CD4-positive, alpha-beta T cell treated with Interleukin-6 for 4 hours (primary cell): ENCODE results near the gene EHMT2.
"Not testable (repeated sequence)": the region's sequence is repeated elsewhere in the genome, so short reads cannot be mapped to it uniquely, and the experiment has no call there.

ENCODE experiments used
- DNase-seq: peaks from one replicate; pipeline ENCODE4 v3.0.0-alpha.2; 2020; ENCODE audit warnings: mixed read lengths

The EHMT2 gene

DNA sequence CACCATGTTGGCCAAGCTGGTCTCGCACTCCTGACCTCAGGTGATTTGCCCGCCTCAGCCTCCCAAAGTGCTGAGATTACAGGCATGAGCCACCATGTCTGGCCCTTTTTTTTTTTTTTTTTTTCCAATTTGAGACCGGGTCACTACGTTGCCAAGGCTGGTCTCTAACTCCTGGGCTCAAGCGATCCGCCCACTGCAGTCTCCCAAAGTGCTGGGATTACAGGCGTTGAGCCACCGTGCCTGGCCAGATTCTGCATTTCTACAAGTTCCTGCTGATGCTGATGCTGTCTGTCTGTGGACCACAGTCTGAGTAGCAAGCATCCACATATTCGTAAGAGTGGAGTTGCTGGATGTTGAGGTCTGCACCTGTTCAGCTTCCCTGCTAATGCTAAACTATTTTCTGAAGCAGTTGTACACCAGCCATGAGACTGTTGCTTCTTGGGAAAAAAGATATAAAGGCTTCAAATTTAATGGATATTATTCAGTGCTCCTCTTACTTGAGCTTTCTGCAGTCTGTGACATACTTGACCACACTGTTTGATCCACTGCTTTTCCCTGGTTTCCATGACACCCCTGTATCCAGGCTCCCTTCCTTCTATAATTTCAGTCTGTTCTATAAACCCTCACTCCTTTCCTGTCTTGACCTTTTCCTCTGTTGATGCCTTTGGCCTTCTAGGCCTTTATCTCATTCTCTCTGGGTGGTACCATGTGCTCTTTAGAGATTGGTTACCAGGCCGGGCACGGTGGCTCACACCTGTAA lies 14.5 kb upstream of the EHMT2 start:
- no peak for DNase-seq

DNA sequence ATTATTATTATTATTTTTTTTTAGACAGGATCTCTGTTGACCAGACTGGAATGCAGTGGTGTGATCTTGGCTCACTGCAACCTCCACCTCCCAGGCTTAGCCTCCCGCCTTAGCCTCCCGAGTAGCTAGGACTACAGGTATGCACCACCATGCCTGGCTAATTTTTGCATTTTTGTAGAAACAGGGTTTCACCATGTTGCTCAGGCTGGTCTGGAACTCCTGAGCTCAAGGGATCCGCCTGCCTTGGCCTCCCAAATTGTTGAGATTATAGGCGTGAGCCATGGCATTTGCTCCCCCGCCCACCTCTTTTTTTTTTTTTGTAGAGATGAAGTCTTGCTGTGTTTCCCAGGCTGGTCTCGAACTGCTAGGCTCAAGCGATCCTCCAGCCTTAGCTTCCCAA lies 11.8 kb upstream of the EHMT2 start:
- DNase-seq: not testable (repeated sequence)

DNA sequence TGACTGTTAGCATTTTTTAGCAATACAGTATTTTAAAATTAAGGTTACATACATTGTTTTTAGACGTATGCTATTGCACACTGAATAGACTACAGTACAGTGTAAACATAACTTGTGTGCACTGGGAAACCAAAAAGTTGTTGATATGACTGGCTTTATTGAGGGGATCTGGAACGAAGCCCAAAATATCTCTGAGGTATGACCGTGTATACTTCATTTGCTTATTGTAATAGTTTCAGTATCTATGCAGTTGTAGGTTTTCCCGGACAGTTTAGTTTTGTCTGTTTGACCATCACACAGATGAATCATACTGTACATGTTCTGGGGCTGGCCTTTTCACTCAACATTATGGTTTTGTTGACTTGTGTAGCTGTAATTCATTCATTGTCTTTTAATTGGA lies 11.3 kb upstream of the EHMT2 start:
- DNase-seq: no peak

DNA sequence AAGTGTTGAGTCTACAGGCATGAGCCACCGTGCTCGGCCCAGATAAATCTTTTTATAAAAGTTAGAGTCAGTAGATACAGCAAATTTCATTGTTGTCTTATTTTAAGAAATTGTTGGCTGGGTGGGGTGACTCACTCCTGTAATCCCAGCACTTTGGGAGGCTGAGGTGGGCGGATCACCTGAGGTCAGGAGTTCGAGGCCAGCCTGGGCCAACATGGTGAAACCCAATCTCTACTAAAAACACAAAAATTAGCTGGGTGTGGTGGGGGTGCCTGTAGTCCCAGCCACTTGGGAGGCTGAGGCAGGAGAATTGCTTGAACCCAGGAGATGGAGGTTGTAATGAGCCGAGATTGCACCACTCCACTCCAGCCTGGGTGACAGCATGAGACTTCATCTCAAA lies 10.8 kb upstream of the EHMT2 start:
- not testable (repeated sequence) for DNase-seq

DNA sequence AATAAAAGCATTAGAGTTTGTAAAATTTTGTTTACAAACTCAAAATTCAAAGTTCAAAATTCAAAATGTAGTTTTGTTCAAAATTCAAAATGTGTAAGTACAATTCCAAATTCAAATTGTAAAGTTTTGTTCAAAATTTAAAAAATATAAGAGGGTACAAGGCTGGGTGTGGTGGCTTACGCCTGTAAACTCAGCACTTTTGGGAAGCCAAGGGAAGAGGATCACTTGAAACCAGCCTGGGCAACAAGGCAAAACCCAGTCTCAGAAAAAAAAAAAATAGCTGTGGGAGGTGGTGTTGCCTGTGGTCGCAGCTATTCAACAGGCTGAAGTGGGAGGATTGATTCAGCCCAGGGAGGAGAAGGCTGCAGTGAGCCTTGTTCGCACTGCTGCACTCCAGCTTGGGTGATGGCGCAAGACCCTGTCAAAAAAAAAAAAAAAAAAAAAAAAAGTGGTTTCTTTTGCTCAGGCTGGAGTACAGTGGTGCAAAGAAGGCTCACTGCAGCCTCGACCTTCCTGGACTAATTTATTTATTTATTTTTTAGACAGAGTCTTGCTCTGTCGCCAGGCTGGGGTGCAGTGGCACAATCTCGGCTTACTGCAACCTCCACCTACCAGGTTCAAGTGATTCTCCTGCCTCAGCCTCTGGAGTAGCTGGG lies 9.8 kb upstream of the EHMT2 start:
- DNase-seq: no peak

DNA sequence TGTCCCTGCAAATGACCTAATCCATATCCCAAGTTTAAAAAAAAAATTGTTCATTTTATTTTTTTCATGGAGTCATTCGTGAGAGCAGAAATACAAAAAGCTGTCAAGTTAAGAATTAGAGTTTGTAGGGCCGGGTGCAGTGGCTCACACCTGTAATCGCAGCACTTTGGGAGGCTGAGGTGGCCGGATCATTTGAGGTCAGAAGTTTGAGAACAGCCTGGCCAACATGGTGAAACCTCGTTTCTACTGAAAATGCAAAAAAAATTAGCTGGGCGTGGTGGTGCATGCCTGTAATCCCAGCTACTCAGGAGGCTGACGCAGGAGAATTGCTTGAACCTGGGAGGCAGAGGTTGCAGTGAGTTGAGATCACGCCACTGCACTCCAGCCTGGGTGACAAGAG lies 9.2 kb upstream of the EHMT2 start:
- DNase-seq: not testable (repeated sequence)

DNA sequence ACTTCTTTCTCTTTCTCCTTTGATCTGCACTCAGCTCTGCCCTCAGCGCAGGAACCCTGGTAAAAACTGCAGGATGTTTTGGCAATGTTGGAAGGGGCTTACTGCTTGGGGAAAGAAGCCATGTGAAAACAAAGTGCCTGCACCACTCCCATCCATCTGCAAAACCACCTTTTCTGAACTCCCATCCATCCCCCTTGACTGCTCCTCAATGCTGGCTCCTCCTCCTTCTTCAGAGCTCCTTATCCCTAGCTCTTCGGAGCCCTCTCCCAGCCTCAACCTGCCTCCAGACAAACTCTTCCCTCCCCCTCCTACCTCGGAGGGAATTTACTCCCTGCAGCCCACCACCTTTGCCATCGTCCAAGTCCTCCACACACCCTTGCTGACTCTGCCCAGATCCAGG lies 8.6 kb upstream of the EHMT2 start:
- no peak for DNase-seq

DNA sequence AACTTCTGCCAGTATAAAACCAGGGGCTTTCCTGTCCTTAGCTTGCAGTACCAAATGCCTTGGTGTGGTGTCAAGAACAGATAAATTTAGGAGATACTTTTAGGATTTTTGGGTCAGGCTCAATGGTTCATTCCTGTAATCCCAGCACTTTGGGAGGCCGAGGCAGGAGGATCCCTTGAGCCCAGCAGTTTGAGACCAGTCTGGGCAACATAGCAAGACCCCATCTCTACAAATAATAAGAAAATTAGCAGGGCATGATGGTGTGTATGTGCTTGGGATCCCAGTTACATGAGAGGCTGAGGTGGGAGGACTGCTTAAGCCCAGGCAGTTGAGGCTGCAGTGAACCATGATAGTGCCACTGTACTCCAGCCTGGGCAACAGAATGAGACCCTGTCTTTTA lies 7.5 kb upstream of the EHMT2 start:
- no peak for DNase-seq

DNA sequence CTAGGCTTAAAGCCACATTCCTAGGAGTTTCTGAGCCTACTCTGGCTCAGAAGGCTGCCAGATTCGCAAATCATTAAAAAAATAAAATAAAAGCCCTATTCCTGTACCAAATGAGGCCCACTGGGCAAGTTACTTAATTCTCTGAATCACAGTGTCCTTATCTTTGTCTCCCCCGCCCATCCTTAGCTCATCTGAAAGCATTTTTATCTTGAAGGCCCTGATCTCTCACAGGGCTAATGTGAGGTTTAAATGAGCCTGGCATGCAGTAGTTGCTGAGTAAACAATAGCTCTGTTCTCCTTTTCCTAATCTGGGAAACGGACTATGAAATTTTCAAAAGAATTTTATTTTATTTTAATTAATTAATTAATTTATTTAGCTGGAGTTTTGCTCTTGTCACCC lies 6.5 kb upstream of the EHMT2 start:
- no peak for DNase-seq

DNA sequence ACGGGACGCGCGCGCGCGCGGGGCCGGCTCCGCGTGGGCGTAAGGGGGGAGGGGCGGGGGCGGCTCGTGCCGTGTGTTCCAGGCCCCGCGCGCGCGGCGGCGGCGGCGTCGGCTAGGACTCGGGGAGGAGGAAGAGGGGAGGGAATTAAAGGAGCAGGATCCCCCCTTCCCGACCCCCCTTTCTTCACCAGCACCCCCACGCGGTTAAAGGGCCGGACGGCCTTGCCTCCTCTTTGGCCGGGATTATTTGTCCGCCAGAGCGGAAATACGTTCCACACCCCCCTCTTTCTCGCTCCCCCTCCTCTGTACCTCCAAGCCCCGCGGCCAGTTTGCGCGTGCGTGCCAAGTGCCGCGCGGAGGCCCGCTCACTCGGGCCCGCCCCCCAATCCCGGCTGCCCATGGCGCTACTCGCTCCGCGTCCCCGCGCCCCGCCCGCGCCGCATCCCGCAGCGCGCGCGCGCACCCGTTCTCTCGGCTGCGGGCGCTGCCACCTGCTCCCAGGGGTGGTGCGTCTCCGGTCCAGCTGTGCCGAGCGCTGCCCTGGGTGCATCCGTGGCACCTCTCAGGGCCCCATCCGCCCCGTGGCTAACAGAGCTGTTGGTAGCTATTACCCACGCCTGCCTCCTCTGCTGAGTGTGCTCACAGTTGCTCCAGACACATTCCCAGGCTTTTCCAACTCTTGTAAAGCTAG lies 4.6 kb upstream of the EHMT2 start, which contains the start of gene ZBTB12:
Gene ZBTB12, minus strand, starts transcription at position 134 of the 691 bp plus-strand sequence. CDS start 781 bp downstream, outside the sequence.
- DNase-seq: peak; percentile 91

DNA sequence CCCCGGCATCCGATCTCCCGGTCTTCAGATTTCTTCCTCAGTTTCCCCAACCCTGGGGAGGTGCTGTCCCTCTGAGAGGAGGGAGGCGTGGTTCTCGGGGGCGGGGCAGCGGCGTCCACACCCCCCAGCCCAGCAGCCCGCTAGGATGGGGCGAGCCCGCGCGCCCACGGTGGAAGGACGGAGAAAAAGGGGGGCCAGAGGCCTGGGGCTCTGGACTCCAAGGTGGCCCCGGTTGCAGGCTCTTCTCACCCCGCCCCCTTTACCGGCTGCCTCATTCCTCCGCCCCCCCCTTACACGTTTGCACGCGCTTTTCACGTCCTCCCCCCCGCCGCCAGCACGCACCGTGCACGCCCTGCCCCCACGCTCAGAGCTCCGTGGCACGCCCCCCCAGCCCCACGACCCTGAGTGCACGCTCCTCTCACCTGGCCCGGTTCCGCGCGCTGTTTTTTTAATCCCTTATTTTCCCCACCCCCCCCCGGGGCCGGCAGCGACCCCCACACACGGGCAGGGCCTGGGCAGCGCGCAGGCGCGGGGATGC lies 4.0 kb upstream of the EHMT2 start:
- DNase-seq: peak; percentile 83

DNA sequence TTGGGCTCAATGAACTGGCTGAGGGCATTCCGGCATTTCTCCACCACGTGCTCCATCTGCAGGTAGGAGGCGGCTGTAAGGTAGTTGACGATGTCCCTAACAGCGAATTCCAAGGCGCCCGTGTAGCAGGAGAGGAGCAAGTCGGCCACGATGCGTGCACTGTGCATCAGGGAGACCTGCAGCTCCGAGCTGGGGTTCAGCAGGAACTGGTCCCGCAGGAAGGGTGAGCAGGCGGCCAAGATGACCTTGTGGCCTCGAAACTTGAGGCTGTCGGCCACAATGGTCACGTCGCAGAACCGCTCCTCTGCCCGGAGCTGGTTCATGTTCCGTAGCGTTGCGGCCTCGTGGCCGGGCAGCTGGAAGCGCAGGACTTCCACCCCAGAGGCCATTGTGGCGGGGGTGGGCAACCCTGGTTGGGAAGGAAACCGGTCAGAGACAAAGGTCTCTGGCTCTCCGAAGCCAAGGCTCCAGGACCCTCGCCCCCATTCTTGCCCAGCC lies 3.5 kb upstream of the EHMT2 start:
- no peak for DNase-seq

DNA sequence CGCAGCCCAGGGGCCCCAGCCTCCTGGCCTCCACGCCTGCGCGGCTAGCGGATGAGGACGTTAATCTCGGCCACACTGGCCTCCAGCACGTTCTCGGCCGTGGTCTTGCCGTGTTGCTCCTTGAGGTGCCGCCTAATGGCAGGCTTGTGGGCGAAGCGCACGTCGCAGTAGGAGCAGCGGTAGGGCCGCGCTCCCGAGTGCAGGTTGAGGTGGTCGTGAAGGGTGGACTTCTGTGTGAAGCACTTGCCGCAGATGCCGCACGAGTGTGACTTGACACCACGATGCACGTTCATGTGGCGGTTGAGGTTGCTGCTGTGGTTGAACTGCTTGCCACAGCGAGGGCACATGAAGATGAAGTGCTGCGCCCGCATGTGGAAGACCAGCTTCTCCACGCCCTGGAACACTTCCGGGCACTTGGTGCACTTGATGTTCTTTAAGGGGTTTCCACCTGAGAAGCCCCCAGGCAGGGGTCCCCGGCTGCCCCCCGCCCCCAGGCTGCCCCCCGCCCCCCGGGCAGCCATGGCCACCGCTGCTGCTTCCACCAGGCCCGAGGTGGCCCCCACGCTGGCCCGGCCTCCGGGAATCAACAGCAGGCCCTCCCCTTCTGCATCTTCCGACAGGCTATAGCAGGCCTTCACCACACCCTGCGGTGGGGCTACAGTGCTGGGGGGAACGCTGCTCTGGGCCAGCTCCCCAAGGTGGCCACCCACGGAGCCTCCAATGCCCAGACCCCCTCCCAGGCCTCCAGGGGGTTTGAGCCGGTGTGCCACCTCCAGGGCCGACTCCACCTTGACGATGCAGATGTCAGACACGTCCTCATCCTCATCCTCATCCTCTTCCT lies 2.6 kb upstream of the EHMT2 start:
- no peak for DNase-seq

DNA sequence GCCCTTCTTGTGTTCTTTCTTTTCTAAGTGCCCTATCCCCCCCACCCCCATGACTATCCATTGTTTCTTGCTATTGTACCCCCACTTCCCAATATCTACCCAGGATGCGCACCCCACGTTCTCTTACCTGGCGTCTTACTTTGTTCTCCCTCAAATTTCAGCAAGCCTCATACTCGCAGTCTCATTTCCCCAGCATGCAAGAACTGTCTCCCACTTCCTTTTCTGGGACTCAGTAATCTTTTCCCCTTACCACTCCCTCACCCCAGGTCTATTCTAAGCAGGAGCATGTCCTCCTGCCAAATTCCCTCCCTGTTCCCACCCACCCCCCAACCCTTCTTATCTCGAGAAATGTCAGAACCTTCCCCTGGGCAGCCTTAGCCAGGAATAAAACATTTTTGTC lies 1.7 kb upstream of the EHMT2 start:
- DNase-seq: no peak

DNA sequence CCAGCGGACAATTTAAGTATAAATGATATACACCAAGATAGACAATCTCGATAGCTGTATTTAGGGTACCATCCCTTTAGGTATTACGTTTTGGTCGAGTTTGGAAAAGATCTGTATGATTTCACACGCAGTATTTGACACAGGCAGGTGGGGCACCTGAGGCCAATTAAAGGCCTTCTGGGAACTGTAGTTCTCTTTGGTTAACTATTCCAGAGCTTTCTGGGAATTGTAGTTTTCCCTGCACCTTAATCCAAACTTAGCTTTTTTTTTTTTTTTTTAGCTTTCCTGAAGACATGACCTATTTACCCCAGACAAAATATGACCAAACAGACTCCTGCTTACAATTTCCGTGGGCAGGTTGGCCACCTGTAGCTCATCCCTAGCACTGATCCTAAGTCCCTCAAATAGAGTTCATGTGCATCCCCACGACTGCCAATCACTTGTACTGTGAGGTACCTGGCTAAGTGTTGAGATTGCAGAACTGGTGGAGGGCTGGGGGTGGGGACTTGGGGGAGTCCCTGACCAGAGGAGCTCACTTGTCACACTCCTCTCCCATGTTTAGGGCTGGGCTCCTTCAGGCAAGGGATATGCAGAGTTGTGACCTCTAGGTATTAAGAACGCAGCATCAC lies 999 bp upstream of the EHMT2 start:
- peak; percentile 52 for DNase-seq

DNA sequence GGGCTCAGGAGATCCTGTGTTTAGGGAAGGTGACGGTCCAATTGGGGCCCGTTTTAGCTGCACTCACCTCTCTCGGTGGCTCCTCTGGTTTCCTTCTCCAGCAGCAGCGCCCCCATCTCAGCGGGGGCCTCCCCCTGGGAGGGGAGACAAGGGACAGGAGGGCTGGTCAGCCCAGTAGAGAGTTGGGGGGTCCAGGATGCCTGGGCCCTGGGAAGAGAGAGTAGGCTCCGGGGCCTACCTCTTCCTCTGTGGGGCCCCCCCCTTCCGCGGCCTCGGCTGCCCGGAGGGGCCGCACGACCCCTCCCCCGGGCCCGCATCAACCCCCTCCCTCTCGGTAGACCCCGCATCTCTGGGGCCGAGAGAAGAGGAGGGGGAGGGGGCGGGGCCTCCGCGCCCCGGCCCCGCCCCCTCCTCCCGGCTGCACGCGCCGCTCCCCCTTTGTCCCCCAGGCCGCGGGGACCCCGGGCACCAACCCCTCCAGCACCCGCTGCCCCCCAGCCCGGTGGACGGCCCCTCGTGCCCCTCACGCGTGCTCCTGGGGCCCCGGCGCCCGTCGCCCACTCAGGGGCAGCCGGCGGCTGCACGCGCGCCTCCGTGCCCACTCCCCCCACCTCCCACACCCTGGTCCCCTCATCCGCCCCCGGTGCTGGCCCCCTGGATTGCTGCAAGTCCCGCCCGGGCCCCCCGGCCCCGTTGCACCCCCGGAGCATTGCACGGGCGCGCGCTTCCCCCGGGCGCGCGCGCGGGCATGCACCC lies 464 bp downstream of the EHMT2 start:
- DNase-seq: peak; percentile 10

DNA sequence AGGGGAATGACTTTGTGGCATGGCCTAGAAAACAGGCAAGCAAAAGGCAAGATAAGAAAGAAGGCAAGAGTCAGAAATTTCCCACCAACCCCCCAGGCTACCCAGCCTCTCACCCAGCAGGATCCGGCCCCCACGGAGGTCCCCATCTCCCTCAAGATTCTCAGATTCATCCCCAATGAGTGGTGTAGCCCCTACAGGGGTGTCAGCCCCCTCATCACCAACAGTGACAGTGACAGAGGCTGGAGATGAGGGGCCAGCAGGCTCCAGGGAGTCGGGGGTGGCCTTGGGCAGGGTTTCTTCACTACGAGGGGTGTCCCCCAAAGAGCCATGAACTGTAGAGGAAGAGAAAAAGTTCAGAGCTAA lies 1.0 kb downstream of the EHMT2 start:
- DNase-seq: no peak

DNA sequence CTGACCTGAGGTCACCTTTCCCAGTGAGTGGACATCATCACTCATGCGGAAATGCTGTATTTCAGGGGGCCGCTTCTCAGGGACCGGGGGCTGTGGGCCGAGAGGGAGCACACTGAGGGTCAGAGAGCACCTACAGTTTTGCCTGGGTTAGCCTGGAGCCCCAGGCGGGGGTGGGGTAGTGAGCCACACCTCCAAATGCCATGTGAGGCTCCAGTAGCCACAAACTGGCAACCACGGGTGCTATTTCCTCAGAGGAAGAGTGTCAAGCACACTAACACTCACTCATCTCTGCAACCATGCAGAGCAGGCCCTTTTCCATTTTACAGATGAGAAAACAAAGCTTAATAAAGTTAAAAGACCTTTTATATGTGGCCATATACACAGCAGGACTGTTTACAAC lies 4.7 kb downstream of the EHMT2 start:
- DNase-seq: no peak

DNA sequence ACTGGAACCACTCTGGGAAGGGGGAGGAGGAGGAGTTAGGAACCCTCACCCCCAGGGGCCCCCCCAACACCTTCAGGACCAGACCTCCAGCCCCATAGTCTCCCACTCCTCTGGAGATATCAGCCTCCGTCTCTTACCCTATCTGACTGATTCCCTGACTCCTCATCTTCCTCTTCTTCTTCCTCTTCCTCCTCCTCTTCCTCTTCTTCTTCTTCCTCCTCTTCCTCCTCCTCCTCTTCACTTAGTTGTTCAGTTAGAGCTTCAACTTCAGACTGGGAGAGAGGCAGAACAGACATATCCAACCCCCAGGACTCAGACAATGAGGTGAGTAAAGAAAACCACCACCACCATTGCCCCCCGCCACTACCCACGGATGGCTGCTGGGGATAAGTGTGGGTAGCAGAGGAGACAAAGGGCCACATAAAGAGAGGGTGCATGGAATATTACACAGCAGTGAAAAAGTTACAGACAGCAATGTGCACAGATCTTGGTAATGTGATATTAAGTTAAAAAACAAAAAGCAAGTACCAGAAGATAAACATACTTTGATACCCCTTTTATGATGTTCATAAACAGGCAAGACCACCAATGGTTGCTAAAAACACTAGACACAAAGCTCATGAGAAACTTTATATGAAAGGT lies 8.0 kb downstream of the EHMT2 start:
- DNase-seq: no peak
